Lower leg skin (tissue), 4 donors: ENCODE measurements around the gene ASB5. TPM values are rescaled to one million over a fixed set of nuclear protein-coding genes. Genes with fewer than 3 reads are reported as not detected.
"Not testable (repeated sequence)": the region's sequence is repeated elsewhere in the genome, so short reads cannot be mapped to it uniquely, and the experiment has no call there.

Source experiments
- DNase-seq, 2 donors: peaks; one replicate each; pipeline ENCODE4 v3.0.0-alpha.2; 2019; ENCODE audit warnings: low spot score in 2 of 2
- H3K4me3 ChIP-seq: fragments of 200-600 bp; sonication (generic); 2 replicates; pipeline ENCODE4 v1.5.1; 2017; ENCODE audit warnings: mild to moderate bottlenecking, low read depth; ENCODE audit not compliant: poor library complexity, severe bottlenecking
- CTCF ChIP-seq, 3 donors: fragments of 450-650 bp; IDR thresholded peaks; one replicate each; pipeline ENCODE4 v1.5.1; 2016; ENCODE audit warnings: antibody characterized with exemption in 3 of 3, mild to moderate bottlenecking in 3 of 3, moderate library complexity in 2 of 3
- POLR2A ChIP-seq, 2 donors: fragments of 450-650 bp; IDR thresholded peaks; one replicate each; pipeline ENCODE4 v1.6.1; 2016 to 2017; ENCODE audit warnings: antibody characterized with exemption in 2 of 2, mild to moderate bottlenecking in 1 of 2, moderate library complexity in 1 of 2
- WGBS, 2 donors: methylation state at CpG; one replicate each; pipeline ENCODE4 v1.1.5; 2018; 5-methylcytosine and 5-hydroxymethylcytosine counted together
- intact Hi-C: fragments of 100-400 bp; cut with DNase I; formaldehyde crosslinking; loops from one replicate; pipeline ENCODE4 v1.15.0; 2023; ENCODE audit warnings: low total_unique reads
- total RNA-seq, 4 donors: library from RNA; depleted of rRNA; stranded (reverse); fragments of >200 nt; gene quantifications; one replicate each; pipeline ENCODE4 v1.1.0, GENCODE V29; 2016

ASB5 gene
- total RNA-seq, 4 donors from 2014 or later: 0.07 TPM; not detected in 3

- WGBS, 2 donors: 90 to 92% methylated on average over 3 of the region's 3 CpGs
- intact Hi-C loops: no loop called here
- DNase-seq: no peak
- H3K4me3 ChIP-seq: no peak overlapping the region
- no peak for TF ChIP-seq POLR2A (IDR thresholded peaks at IDR 0.05)
- no peak for TF ChIP-seq CTCF (IDR thresholded peaks at IDR 0.05)
Observed at GRCh38 chr4:176290520-176290919, 21.5 kb upstream of the ASB5 start.

- intact Hi-C loops: no loop called here
- H3K4me3 ChIP-seq: no peak overlapping the region
- WGBS, 2 donors: 90 to 92% methylated on average over 6 of the region's 6 CpGs
- TF ChIP-seq CTCF (IDR thresholded peaks at IDR 0.05) (no peak), POLR2A (IDR thresholded peaks at IDR 0.05) (no peak)
- DNase-seq: no peak
Observed at GRCh38 chr4:176289561-176289960, 20.5 kb upstream of the ASB5 start.

GRCh38 chr4:176288020-176288419 is 19.0 kb upstream of the ASB5 start:
- TF ChIP-seq CTCF (IDR thresholded peaks at IDR 0.05) (no peak), POLR2A (IDR thresholded peaks at IDR 0.05) (no peak)
- no peak for DNase-seq
- intact Hi-C loops: no loop called here
- H3K4me3 ChIP-seq: no peak overlapping the region

- no peak for DNase-seq
- no peak for TF ChIP-seq CTCF (IDR thresholded peaks at IDR 0.05)
- TF ChIP-seq POLR2A (IDR thresholded peaks at IDR 0.05): no peak
- no peak overlapping the region for H3K4me3 ChIP-seq
- intact Hi-C loops: no loop called here
Observed at GRCh38 chr4:176287546-176287945, 18.5 kb upstream of the ASB5 start.

- 61 to 69% methylated on average over 3 of the region's 3 CpGs for WGBS, 2 donors
- no peak for DNase-seq
- intact Hi-C loops: no loop called here
- no peak overlapping the region for H3K4me3 ChIP-seq
- TF ChIP-seq POLR2A (IDR thresholded peaks at IDR 0.05) (no peak), CTCF (IDR thresholded peaks at IDR 0.05) (no peak)
Observed at GRCh38 chr4:176286728-176287127, 17.7 kb upstream of the ASB5 start.

GRCh38 chr4:176279560-176279959 is 10.5 kb upstream of the ASB5 start:
- H3K4me3 ChIP-seq, intact Hi-C loops, DNase-seq: not testable (repeated sequence)
- 96 to 100% methylated on average over 1 of the region's 1 CpG for WGBS, 2 donors
